Fibroblast of skin of left biceps (primary cell): Measurements from ENCODE around the gene SPPL2C.
"Not testable (repeated sequence)": the region's sequence is repeated elsewhere in the genome, so short reads cannot be mapped to it uniquely, and the experiment has no call there.

Source experiments
- DNase-seq, 2 experiments: peaks; one replicate each; pipeline ENCODE4 v3.0.0-alpha.2; 2013; ENCODE audit warnings: low read depth in 2 of 2

The SPPL2C gene

GRCh38 chr17:45849536-45849990 is 4.9 kb downstream of the SPPL2C start:
- no peak for DNase-seq

- no peak for DNase-seq
These were observed 5.3 kb downstream of the SPPL2C start for GRCh38 chr17:45850011-45850410.

- DNase-seq: no peak
These were observed 5.8 kb downstream of the SPPL2C start for GRCh38 chr17:45850468-45850867.

- no peak for DNase-seq
These were observed 6.3 kb downstream of the SPPL2C start for GRCh38 chr17:45851022-45851421.

GRCh38 chr17:45851464-45851863 is 6.8 kb downstream of the SPPL2C start:
- no peak for DNase-seq

- no peak for DNase-seq
These were observed 7.2 kb downstream of the SPPL2C start for GRCh38 chr17:45851873-45852272.

GRCh38 chr17:45852535-45853297 is 8.0 kb downstream of the SPPL2C start:
- peak in 1 of 2 experiments; percentile 8 for DNase-seq

GRCh38 chr17:45854209-45854608 is 9.5 kb downstream of the SPPL2C start:
- no peak for DNase-seq

- no peak for DNase-seq
These were observed 11.1 kb downstream of the SPPL2C start for GRCh38 chr17:45855691-45856336.

GRCh38 chr17:45857977-45858708 is 13.5 kb downstream of the SPPL2C start:
- DNase-seq: no peak

GRCh38 chr17:45861165-45861564 is 16.5 kb downstream of the SPPL2C start:
- no peak for DNase-seq

- DNase-seq: not testable (repeated sequence)
These were observed 17.4 kb downstream of the SPPL2C start for GRCh38 chr17:45862127-45862526.

GRCh38 chr17:45863857-45864654 is 19.4 kb downstream of the SPPL2C start:
- no peak for DNase-seq

GRCh38 chr17:45867171-45867570 is 22.5 kb downstream of the SPPL2C start:
- DNase-seq: no peak

GRCh38 chr17:45867702-45868101 is 23.0 kb downstream of the SPPL2C start:
- no peak for DNase-seq

GRCh38 chr17:45868276-45868675 is 23.6 kb downstream of the SPPL2C start:
- DNase-seq: no peak

- DNase-seq: no peak
These were observed 25.1 kb downstream of the SPPL2C start for GRCh38 chr17:45869676-45870341.

- DNase-seq: no peak
These were observed 25.8 kb downstream of the SPPL2C start for GRCh38 chr17:45870342-45870974.

- DNase-seq: no peak
These were observed 27.0 kb downstream of the SPPL2C start for GRCh38 chr17:45871718-45872117.

GRCh38 chr17:45873728-45874127 is 29.0 kb downstream of the SPPL2C start:
- no peak for DNase-seq

- DNase-seq: no peak
These were observed 29.5 kb downstream of the SPPL2C start for GRCh38 chr17:45874151-45874550.
